NCI-H1417 treated with DMSO at 0.1 percent for 48 hours (cell line): ENCODE results near the gene GTSF1L.
"Not testable (repeated sequence)": the region's sequence is repeated elsewhere in the genome, so short reads cannot be mapped to it uniquely, and the experiment has no call there.

Source experiments
- DNase-seq: peaks from one replicate; lab custom pipeline; 2025; lab: John Stamatoyannopoulos, UW

The GTSF1L gene

DNA sequence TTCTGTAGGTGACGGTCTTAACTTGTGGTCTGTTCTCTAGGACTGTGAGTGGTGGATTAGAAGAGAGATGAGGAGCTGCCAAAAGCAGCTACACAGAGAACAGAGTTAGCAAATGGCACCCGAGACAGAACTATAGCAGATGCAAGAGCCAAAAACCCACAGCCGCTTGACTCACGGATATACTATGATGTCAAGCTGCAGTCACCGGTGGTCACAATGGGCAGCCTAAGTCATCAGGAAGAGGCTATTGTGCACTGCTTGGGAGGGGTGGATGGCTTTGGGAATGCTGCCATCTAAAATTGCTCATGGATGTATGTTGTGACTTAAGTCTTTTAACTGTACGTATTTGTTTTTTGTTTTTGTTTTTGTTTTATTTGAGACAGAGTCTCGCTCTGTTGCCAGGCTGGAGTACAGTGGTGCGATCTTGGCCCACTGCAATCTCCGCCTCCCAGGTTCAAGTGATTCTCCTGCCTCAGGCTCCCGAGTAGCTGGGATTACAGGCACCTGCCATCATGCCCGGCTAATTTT, at the start of gene GTSF1L:
GTSF1L (minus strand) TSS at position 192 of the 528 bp plus-strand sequence. CDS start 308 bp downstream, outside the sequence.
- DNase-seq = no peak

GRCh38 chr20:43774754-43775153, 48.0 kb upstream of the GTSF1L start:
- DNase-seq = no peak

DNA sequence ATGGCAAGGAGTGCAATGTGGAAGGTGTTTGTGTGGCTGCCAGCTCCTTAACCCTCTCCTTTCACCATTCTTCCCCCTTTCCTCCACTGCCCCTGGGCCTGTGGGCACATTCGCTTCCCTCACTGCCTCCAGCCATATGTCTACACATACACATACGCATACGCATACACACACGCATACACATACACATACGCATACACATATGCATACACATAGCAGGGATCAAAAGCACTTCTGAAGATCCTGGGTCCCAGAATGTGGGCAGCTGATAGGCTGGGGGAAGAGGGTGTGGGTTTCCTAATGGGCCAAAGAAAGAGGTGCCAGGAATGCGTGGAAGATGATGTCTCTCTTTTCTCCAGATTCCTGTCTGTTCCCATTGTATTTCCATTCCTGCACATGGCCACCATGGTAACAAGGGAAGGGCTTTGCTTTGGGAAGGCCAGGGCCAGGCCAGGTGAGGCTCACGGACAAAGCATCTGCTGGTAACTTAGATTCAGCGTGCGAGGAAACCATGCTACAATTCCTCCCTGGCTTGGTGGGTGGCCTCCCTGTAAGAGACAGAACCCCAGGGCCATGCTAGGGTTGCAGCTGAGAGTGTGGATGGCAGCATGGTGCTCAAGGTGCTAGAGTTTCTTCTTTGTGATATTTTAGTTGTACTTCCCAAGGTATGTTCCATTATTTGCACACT, 44.8 kb upstream of the GTSF1L start:
- no peak for DNase-seq

DNA sequence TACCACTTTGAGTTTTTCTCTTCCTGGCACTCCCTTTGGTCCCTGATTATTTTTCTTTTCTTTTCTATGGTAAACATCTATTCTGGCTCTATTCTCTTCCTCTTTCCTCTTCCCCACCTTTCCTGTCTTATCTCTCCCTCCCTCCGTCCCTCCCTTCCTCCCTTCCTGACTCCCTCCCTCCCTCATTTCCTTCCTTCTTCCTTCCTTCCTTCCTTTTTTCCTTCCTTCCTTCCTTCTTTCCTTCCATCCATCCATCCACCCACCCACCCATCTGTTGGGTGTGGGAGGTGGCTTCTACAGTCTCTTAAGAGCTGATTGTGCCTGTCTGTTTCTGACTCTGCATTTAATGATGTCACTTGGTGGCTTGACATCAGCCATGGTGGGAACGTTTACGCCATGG, 43.5 kb upstream of the GTSF1L start:
- DNase-seq = no peak

DNA sequence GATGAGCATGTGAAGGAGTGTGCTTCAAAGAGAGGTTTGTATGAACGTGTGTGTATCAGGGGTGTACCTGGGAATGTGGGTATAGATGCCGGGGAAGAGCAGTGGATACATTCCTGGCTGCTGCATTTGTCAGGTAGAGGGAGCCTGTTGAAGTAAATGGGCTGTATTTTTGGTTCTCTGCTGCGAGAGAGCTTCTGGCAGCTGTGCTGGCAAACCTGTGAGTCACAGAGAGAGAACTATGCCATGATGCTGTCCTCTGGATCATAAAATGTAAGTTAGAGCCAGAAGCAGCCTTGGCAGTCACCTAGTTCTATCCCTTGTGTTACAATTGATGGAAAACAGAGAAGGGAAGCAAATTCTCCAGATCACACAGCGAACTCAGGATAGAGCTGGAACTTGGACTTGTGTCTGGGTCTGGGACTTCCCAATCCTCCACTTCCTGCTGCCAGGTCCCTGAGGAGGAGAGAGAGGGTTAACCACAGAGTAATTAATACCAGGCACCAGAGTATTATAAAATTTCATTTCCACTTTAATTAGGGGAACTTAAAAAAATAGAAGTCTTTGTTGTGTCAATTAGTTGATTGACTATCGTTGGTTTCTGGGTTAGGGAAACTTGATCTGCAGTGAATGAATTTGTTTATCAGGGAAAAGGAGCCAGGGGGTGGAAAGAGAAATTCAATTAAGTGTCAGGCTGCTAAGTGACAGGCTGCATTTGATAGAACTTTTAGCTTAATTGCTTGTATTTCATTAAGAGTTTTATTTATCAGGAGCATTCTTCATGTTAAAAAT, 41.1 kb upstream of the GTSF1L start:
- no peak for DNase-seq

DNA sequence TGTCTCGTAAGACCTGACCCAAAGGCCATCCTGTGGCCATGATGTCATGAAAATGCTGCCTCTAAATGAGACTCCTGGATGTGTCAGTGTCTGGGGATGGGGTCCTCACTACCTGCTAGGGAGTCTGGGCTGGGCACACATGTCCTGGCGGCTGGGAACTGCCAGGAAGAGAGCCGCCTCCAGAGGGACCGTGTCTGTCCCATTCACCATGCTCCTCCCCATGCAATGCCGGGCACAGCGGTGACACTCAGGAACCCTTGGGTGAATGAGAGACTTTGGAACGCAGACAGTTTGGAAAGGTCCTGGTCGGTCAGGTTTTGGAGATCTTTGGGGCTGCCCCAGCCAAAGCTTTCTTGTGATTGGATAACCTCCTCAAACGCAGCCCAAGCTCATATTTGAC, 40.1 kb upstream of the GTSF1L start:
- no peak for DNase-seq

DNA sequence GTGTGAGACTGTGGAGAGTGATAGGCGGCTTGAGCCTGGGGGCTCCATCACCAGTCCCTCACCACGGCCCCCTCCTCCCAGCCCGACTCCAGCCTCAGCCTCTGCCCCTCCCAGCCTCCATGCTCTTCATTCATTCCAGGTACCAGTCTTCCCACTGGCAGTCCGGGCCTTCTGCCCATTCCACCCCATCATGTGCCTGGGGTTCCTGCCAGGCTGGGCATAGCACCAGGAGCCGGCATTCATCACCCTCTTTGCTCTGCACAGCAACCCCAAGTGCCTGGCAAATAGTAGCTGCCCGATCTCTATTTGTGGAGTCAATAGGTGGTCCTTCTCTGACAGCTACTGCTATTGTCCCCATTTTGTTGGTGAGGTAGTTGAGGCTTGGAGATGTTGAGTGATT, 39.6 kb upstream of the GTSF1L start:
- no peak for DNase-seq

GRCh38 chr20:43765916-43766315, 39.1 kb upstream of the GTSF1L start:
- no peak for DNase-seq

GRCh38 chr20:43762911-43763310, 36.1 kb upstream of the GTSF1L start:
- no peak for DNase-seq

DNA sequence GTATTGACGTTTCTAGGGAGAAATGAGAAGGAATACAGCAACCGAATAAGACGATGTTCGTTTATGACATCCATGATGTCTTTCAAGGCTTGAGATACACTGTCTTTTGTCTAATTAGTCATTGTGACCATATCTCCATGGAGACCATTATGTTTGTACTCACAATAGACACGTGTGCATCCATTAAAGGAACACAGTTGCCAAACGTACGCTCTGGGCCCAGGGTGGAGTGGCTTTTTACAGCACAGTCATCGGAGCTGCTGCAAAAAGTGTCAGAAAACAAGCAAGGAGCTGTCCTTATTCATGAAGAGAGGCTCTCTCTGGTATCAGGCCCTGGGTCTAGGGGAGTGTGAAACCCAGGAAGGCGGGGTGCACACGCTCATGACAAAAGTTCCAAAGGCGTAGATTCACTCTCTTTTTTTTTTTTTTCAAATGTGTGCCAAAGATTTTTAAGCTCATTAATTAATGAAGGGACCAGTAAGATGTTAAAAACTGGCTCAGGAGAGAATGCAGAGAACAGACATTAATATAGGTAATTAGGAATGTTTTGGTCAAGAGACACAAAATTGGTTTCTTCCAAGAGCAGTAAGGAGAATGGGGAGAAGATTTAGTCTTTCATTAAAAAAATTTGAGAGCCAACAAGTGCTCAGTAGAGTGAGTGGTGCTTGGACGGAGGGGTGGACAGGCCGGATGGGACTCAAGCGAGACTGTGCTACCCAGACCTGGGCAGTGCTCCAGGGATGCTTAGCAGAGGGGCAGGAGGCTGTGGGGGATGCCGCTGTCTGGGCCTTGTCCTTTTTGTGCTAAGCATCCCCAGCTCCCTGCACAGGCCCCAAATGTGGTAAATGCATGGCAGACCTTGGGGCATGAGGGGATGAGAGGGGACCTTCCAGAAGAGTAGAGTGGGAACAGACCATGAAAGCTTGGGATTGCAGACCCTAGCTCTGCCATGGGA, 34.9 kb upstream of the GTSF1L start:
- DNase-seq = no peak

DNA sequence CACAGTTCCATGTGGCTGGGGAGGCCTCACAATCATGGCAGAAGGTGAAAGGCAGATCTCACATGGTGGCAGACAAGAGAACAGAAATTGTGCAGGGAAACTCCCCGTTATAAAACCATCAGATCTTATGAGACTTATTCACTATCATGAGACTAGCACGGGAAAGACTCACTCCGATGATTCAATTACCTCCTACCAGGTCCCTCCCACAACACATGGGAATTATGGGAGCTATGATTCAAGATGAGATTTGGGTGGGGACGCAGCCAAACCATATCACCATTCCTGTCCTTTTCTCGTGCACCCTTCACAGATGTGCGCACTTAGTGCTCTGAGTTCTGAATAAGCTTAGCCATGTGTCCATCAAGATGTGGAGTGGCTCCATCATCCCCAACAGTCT, 31.1 kb upstream of the GTSF1L start:
- DNase-seq = not testable (repeated sequence)

DNA sequence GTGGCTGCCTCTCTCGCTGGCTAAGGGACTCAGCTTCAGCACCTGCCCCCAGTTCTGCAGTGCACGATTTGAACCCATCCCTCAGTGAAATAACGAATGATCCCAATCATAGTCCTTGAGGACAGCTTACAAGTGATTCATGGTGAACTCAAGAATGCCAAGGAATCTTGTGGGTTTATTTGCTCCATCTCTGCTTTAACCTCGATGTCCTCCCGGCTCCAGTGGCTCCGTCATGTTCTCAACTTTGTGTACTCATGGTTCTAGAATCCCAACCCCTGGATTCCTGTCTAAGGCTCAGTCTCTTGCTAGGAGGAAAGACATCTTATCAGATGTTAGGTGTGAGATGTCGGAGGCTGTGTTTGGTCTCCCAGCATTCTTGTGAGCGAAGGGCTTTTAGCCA, 29.0 kb upstream of the GTSF1L start:
- no peak for DNase-seq

GRCh38 chr20:43755390-43755789, 28.6 kb upstream of the GTSF1L start:
- DNase-seq = no peak

DNA sequence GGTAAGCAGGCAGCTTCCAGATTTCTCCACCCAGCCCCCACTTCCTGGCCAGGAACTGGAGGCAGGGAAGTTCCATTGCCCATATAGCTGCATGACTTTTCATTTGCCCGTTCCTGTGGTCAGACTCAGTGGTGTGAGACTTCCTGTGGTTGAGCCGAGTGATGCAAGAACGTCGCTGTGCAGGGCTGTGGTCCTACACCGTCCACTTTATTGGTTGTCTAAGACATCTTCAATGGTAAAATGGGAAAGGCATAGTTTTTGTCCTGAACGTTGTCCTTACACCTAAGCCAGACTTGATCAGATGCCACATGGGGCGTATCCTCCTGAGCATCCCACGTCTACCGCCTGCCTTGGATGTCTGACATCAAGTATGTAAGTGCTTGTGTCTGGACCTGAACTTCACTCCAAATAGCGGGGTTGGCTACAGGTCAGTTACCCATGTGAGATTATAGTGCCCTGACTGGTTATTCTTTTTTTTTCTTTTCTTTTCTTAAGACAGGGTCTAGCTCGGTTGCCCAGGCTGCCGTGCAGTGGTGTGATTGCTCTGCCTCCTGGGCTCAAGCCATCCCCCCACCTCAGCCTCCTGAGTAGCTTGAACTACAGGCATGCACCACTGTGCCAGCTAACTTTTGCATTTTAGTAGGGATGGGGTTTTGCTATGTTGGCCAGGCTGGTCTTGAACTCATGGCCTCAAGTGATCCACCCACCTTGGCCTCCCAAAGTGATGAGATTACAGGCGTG, 25.9 kb upstream of the GTSF1L start:
- no peak for DNase-seq

DNA sequence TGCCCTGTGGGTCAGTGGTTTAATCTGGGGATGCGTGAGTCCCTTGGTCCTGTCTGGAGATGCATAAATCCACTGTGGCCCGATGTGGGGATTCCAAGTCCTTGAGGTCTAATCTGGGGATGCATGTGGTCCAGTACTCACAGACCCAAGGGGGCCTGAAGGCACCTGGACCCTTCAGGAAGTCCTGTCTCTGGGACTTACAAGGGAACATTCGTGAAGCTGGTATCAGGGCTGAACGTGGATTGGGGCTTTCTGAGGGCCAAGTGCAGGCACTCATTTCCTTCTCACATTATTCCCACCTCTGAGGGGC, 25.2 kb upstream of the GTSF1L start:
- DNase-seq = no peak

DNA sequence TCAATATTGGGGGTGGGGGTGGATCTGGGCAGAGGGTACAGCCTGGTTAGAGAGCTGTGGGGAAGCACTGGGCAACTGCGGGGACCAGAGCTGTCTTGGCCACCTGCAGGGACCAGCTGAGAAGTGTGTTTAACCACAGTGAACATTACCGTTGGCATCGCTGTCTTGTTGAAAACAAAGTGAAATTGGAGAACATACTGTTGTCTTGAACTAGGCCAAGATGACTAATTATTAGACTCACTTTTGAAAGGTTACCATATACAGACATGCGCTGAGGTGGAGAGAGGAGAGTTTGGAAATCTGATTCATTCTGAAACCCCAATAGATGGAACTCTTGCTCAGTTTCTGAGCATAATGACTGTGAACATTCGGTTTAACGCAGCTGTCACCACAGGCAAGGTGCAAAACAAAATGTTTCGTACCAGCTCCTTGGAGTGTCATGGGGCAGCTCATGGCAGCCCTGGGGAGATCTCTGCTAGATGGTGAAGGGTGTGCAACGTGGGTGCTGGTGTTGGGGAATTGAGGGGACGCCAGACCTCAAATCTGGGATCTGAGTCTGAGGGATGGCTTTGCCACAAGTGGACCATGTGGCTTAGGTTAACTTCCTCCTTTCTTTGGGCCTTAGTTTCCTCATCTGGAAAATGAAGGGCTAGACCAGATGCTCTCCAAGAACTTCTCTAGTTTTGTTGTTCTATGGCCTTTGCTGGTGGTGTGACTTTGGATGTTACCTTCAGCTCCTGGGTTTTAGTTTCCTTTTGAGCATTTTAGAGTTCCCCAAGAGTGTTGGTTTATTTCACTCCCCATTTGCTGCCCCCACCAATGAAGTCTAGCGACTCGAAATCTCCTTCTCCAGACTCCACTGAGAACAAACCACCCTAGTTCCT, 24.6 kb upstream of the GTSF1L start:
- no peak for DNase-seq

- DNase-seq = no peak
Measured at GRCh38 chr20:43750774-43751166, 24.0 kb upstream of the GTSF1L start.

GRCh38 chr20:43749734-43750294, 23.0 kb upstream of the GTSF1L start:
- no peak for DNase-seq

DNA sequence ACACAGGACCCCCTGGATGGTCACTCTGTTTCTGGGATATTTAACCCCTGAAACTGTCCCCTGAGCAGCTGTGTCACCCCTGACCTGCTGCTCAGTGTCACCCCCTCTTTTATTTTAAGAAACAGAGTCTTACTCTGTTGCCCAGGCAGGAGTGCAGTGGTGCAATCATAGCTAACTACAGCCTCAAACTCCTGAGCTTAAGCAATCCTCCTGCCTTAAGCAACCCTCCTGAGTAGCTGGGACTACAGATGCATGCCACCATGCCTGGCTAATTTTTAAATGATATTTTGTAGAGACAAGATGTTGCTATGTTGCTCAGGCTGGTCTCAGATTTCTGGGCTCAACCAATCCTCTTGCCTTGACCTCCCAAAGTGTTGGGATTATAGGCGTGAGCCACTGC, 21.5 kb upstream of the GTSF1L start:
- no peak for DNase-seq
